IMR-90 (cell line): ENCODE results near the gene ZEB2. TPM values are rescaled to one million over a fixed set of nuclear protein-coding genes. Genes with fewer than 3 reads are reported as not detected.

Experiments
- ATAC-seq: fragments of 200-7000 bp; cut with Tn5 transposase; 2 replicates; pipeline ENCODE4 v1.9.1; 2020; ENCODE audit warnings: low read depth, mild to moderate bottlenecking, moderate library complexity
- BruUV-seq: library from RNA; stranded (reverse); fragments of 400-500 nt; replicated peaks from 2 replicates; lab custom pipeline; 2021; lab: Mats Ljungman, UMichigan
- CTCF ChIA-PET: fragments of 300-600 bp; formaldehyde crosslinking; extraction: SDS; loops from one replicate; lab custom pipeline; 2021; ENCODE audit warnings: antibody characterized with exemption; lab: Yijun Ruan, JAX
- POLR2A ChIA-PET: fragments of 300-600 bp; sonication (Branson Sonifier 250); formaldehyde crosslinking; loops from one replicate; lab custom pipeline; 2022; ENCODE audit warnings: antibody characterized with exemption; ENCODE audit not compliant: unreplicated experiment; lab: Charles Lee
- DNase-seq: peaks from one replicate; pipeline ENCODE4 v3.0.0; 2013
- H2AFZ ChIP-seq: replicated peaks from 2 replicates; pipeline ENCODE3; 2013; ENCODE audit warnings: low read length, mild to moderate bottlenecking; ENCODE audit not compliant: poor library complexity
- H2AK5ac ChIP-seq: 2 replicates; pipeline ENCODE4 v1.6.1; 2013; ENCODE audit warnings: low read depth, low read length, inconsistent platforms
- H2AK9ac ChIP-seq: replicated peaks from 2 replicates; pipeline ENCODE3; 2013; ENCODE audit warnings: mild to moderate bottlenecking, low read depth, low read length, moderate library complexity; ENCODE audit not compliant: poor library complexity
- H2BK120ac ChIP-seq: 2 replicates; pipeline ENCODE4 v1.6.1; 2013; ENCODE audit warnings: low read depth, low read length, inconsistent platforms
- H2BK15ac ChIP-seq: 3 replicates; pipeline ENCODE4 v1.6.1; 2013; ENCODE audit warnings: low read depth, low read length, inconsistent platforms
- H2BK20ac ChIP-seq: 2 replicates; pipeline ENCODE4 v1.6.1; 2013; ENCODE audit warnings: low read depth, mild to moderate bottlenecking, inconsistent platforms, low read length, moderate library complexity
- H2BK5ac ChIP-seq: 2 replicates; pipeline ENCODE4 v1.6.1; 2013; ENCODE audit warnings: mild to moderate bottlenecking, low read depth, low read length, inconsistent platforms; ENCODE audit not compliant: poor library complexity, severe bottlenecking
- H3K14ac ChIP-seq: replicated peaks from 2 replicates; pipeline ENCODE4 v1.6.1; 2013; ENCODE audit warnings: low read depth, low read length, inconsistent platforms
- H3K18ac ChIP-seq: 2 replicates; pipeline ENCODE4 v1.6.1; 2013; ENCODE audit warnings: low read depth, low read length, control low read depth
- H3K23ac ChIP-seq: 2 replicates; pipeline ENCODE4 v1.6.1; 2013; ENCODE audit warnings: low read depth, low read length, inconsistent platforms
- H3K27ac ChIP-seq: 2 replicates; pipeline ENCODE4 v1.5.1; 2013; ENCODE audit warnings: mild to moderate bottlenecking, control low read depth, low read length; ENCODE audit not compliant: insufficient read depth
- H3K27me3 ChIP-seq: 2 replicates; pipeline ENCODE4 v1.6.1; 2013; ENCODE audit warnings: low read length; ENCODE audit not compliant: control insufficient read depth, insufficient read depth
- H3K36me3 ChIP-seq: 2 replicates; pipeline ENCODE4 v1.6.1; 2013; ENCODE audit warnings: low read length, mixed read lengths; ENCODE audit not compliant: control insufficient read depth, insufficient read depth
- H3K4ac ChIP-seq: 2 replicates; pipeline ENCODE4 v1.6.1; 2013; ENCODE audit warnings: low read depth, low read length, inconsistent platforms
- H3K4me1 ChIP-seq: 2 replicates; pipeline ENCODE4 v1.6.1; 2013; ENCODE audit warnings: low read length, mixed read lengths; ENCODE audit not compliant: control insufficient read depth, insufficient read depth
- H3K4me2 ChIP-seq: 2 replicates; pipeline ENCODE4 v1.6.1; 2013; ENCODE audit warnings: low read depth, mild to moderate bottlenecking, control low read depth, low read length, moderate library complexity
- H3K4me3 ChIP-seq: 2 replicates; pipeline ENCODE4 v1.5.1; 2013; ENCODE audit warnings: low read depth, mild to moderate bottlenecking, control low read depth, low read length, moderate library complexity; ENCODE audit not compliant: insufficient read depth
- H3K56ac ChIP-seq: 2 replicates; pipeline ENCODE4 v1.6.1; 2013; ENCODE audit warnings: low read length, inconsistent platforms; ENCODE audit not compliant: insufficient read depth; ENCODE audit errors: extremely low read depth
- H3K79me1 ChIP-seq, 2 experiments: 2 replicates each; pipeline ENCODE4 v1.6.1; 2013; ENCODE audit warnings: low read length in 2 of 2, inconsistent platforms in 1 of 2, low read depth in 1 of 2
- H3K9ac ChIP-seq: 2 replicates; pipeline ENCODE4 v1.6.1; 2013; ENCODE audit warnings: low read depth, low read length, control low read depth
- H3K9me1 ChIP-seq: 2 replicates; pipeline ENCODE4 v1.6.1; 2013; ENCODE audit warnings: low read length, inconsistent platforms; ENCODE audit not compliant: insufficient read depth
- H3K9me3 ChIP-seq: 2 replicates; pipeline ENCODE4 v1.6.1; 2013; ENCODE audit warnings: low read length; ENCODE audit not compliant: control insufficient read depth, insufficient read depth
- H4K20me1 ChIP-seq: 2 replicates; pipeline ENCODE4 v1.6.1; 2013; ENCODE audit warnings: low read length, inconsistent platforms; ENCODE audit not compliant: insufficient read depth
- H4K5ac ChIP-seq: 2 replicates; pipeline ENCODE4 v1.6.1; 2013; ENCODE audit warnings: mild to moderate bottlenecking, low read depth, low read length, control low read depth
- H4K8ac ChIP-seq, 2 experiments: 2 replicates each; pipeline ENCODE4 v1.6.1; 2013; ENCODE audit warnings: low read depth in 2 of 2, low read length in 2 of 2, control low read depth in 1 of 2, inconsistent platforms in 1 of 2
- H4K91ac ChIP-seq: 2 replicates; pipeline ENCODE4 v1.6.1; 2013; ENCODE audit warnings: low read depth, low read length, inconsistent platforms; ENCODE audit not compliant: insufficient read depth
- CEBPB ChIP-seq: IDR thresholded peaks from 2 replicates; pipeline ENCODE4 v1.6.1; 2012; ENCODE audit warnings: low read depth, low read length, improper control_type of control experiment
- USF2 ChIP-seq: fragments of 150-350 bp; IDR thresholded peaks from 2 replicates; pipeline ENCODE4 v1.6.1; 2017; ENCODE audit warnings: mild to moderate bottlenecking, antibody characterized with exemption, low read length, low read depth
- WGBS, 2 experiments: methylation state at CpG; one replicate each; pipeline versions ENCODE4 v1.1.5 to v1.1.7; 2013; ENCODE audit warnings: missing lambda C conversion rate in 2 of 2; ENCODE audit not compliant: insufficient read length in 1 of 2; ENCODE audit errors: extremely low coverage in 2 of 2; 5-methylcytosine and 5-hydroxymethylcytosine counted together
- dilution Hi-C: fragments of 300-500 bp; cut with HindIII; formaldehyde crosslinking; loops from one replicate; pipeline ENCODE4 v1.14.3; 2018; ENCODE audit warnings: low sequenced_read_pairs; ENCODE audit not compliant: unreplicated experiment
- in situ Hi-C: fragments of 300-500 bp; cut with MboI; formaldehyde crosslinking; loops from 3 replicates; pipeline ENCODE4 v1.14.3; 2019; ENCODE audit warnings: low sequenced_read_pairs, inconsistent platforms, mixed read lengths
- intact Hi-C: fragments of 100-400 bp; cut with micrococcal nuclease; formaldehyde crosslinking; loops from 2 replicates; pipeline ENCODE4 v1.10.0; 2022
- polyA plus RNA-seq, 3 experiments: library from polyadenylated mRNA; depleted of rRNA; stranded (reverse); fragments of >200 nt; gene quantifications; 2 replicates each; pipeline ENCODE4 v1.2.3, GENCODE V29; 2012; ENCODE audit warnings: low replicate concordance in 1 of 3
- total RNA-seq: library from RNA; depleted of rRNA; stranded (reverse); fragments of >200 nt; gene quantifications from 2 replicates; pipeline ENCODE4 v1.2.3, GENCODE V29; 2012

ZEB2 gene
- total and polyA plus RNA-seq, 2 of the 4 experiments (the other 2 are of a cell fraction): 22.4 to 50.9 TPM

GRCh38 chr2:144377914-144378313, 142.0 kb downstream of the ZEB2 start:
- H2AFZ ChIP-seq: no peak overlapping the region
- peak overlapping the region; percentile 58; the same call in 1 of the 2 replicates for H2AK5ac ChIP-seq
- no peak overlapping the region for H3K23ac ChIP-seq
- no peak overlapping the region for H4K91ac ChIP-seq
- no peak overlapping the region; a peak in 1 of 4 replicates for H4K8ac ChIP-seq
- BruUV-seq: no TSS peak
- peaks cover 5% of the 10 kb centered on the region; the same call in 1 of the 2 replicates for H3K9me1 ChIP-seq
- in situ Hi-C loops: no loop called here
- ATAC-seq (no peak), DNase-seq (peak; percentile 65)
- no peak overlapping the region for H3K4me3 ChIP-seq
- H3K9ac ChIP-seq: no peak overlapping the region
- H3K14ac ChIP-seq: no peak overlapping the region
- H3K4me1 ChIP-seq: peaks cover 11% of the 10 kb centered on the region
- no peak overlapping the region for H3K4me2 ChIP-seq
- H3K9me3 ChIP-seq: no peaks in the 10 kb centered on the region
- H3K4ac ChIP-seq: no peak overlapping the region
- no peaks in the 10 kb centered on the region for H3K27me3 ChIP-seq
- CTCF ChIA-PET: no interaction called here
- H2BK15ac ChIP-seq: peak overlapping the region; percentile 66; the same call in 1 of the 3 replicates
- no peak overlapping the region for H2BK20ac ChIP-seq
- intact Hi-C loops: no loop called here
- H2BK5ac ChIP-seq: no peak overlapping the region
- no peak overlapping the region for H2AK9ac ChIP-seq
- H3K56ac ChIP-seq: no peak overlapping the region
- H2BK120ac ChIP-seq: 0 out of 2 replicates have a peak overlapping the region, but pooled peaks have one; percentile 51
- no peaks in the 10 kb centered on the region for H4K20me1 ChIP-seq
- H4K5ac ChIP-seq: no peak overlapping the region
- H3K27ac ChIP-seq: no peak overlapping the region
- H3K36me3 ChIP-seq: no peaks in the 10 kb centered on the region
- H3K18ac ChIP-seq: no peak overlapping the region
- dilution Hi-C loops: no loop called here
- no peaks in the 10 kb centered on the region for H3K79me1 ChIP-seq
- WGBS, 2 experiments: 67% methylated on average over 1 of the region's 2 CpGs; no CpG with 5 or more reads in 1 of the 2 experiments
- TF ChIP-seq CEBPB (peak; percentile 44; the same call in 1 of the 2 replicates), USF2 (no peak)
- POLR2A ChIA-PET: no interaction called here
